ENCODE measurements around the gene PLEKHA8.

DNA sequence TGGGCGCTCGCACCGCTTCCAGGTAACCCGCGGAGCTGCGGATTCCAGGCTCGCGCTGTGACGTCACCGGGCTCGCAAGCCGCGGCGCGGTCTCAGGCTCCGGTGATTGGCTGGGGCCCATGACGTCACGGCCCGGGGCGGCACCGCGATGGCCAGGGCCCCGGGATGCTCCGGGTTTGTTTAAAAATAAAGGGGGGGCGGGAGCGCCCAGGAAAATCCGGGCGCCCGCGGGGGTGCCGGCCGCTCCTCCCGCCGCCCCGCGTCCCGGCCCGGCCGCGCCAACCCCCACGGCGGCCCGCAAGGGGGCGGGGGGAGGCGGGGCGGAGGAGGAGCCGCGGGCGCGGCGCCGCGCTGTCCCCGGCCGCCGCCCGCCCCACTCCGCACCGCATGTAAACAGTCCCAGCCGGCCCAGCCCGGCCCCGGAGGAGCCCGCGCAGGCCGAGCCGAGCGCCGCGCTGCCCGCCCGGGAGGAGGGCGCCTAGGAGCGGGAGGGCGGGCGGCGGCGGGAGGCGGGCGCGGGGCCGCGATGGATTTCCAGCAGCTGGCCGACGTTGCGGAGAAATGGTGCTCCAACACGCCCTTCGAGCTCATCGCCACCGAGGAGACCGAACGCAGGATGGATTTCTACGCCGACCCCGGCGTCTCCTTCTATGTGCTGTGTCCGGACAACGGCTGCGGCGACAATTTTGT is 106.5 kb downstream of the PLEKHA8 start, which contains the start of gene MTURN:
- TF ChIP-seq, protein P1, sequence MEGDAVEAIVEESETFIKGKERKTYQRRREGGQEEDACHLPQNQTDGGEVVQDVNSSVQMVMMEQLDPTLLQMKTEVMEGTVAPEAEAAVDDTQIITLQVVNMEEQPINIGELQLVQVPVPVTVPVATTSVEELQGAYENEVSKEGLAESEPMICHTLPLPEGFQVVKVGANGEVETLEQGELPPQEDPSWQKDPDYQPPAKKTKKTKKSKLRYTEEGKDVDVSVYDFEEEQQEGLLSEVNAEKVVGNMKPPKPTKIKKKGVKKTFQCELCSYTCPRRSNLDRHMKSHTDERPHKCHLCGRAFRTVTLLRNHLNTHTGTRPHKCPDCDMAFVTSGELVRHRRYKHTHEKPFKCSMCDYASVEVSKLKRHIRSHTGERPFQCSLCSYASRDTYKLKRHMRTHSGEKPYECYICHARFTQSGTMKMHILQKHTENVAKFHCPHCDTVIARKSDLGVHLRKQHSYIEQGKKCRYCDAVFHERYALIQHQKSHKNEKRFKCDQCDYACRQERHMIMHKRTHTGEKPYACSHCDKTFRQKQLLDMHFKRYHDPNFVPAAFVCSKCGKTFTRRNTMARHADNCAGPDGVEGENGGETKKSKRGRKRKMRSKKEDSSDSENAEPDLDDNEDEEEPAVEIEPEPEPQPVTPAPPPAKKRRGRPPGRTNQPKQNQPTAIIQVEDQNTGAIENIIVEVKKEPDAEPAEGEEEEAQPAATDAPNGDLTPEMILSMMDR (IDR thresholded peaks at IDR 0.05) = peak in 1 of 4 donors; percentile 25
- TF ChIP-seq POLR2A (IDR thresholded peaks at IDR 0.05) = peak; percentile 49

Data from right lobe of liver (tissue), 4 donors.